SK-N-MC (cell line): ENCODE results near the gene C1orf185.

ENCODE experiments used
- DNase-seq: peaks from one replicate; pipeline ENCODE4 v3.0.0-alpha.2; 2011; ENCODE audit warnings: low read depth, low spot score
- H3K27ac ChIP-seq: fragments of 200-600 bp; sonication (generic); 2 replicates; pipeline ENCODE4 v1.5.1; 2016; ENCODE audit warnings: mixed run types
- H3K36me3 ChIP-seq: fragments of 200-600 bp; sonication (generic); 2 replicates; pipeline ENCODE4 v1.6.1; 2017; ENCODE audit warnings: antibody characterized with exemption, low read length, mixed read lengths; ENCODE audit not compliant: insufficient read depth
- H3K4me3 ChIP-seq: fragments of 200-600 bp; sonication (generic); 2 replicates; pipeline ENCODE4 v1.5.1; 2016
- H3K9ac ChIP-seq: fragments of 200-600 bp; sonication (generic); 2 replicates; pipeline ENCODE4 v1.8.0; 2017; ENCODE audit warnings: mixed run types, mixed read lengths; ENCODE audit not compliant: insufficient read length
- H3K9me3 ChIP-seq: fragments of 200-600 bp; sonication (generic); 2 replicates; pipeline ENCODE4 v1.6.1; 2017; ENCODE audit warnings: low read depth, mild to moderate bottlenecking, antibody characterized with exemption, low read length, moderate library complexity, mixed read lengths
- EZH2 ChIP-seq: fragments of 200-600 bp; sonication (generic); IDR thresholded peaks from one replicate; pipeline ENCODE4 v1.6.1; 2017; ENCODE audit warnings: antibody characterized with exemption
- FOXP2 ChIP-seq: optimal IDR thresholded peaks from 2 replicates; pipeline ENCODE3; 2011; ENCODE audit warnings: mild to moderate bottlenecking, moderate library complexity; ENCODE audit not compliant: insufficient read depth; ENCODE audit errors: extremely low read length, control extremely low read depth
- POLR2AphosphoS5 ChIP-seq: IDR thresholded peaks from 2 replicates; pipeline ENCODE4 v1.6.1; 2012; ENCODE audit warnings: mild to moderate bottlenecking, low read depth, low read length, borderline replicate concordance

The C1orf185 gene

GRCh38 chr1:51073456-51073855, 28.6 kb upstream of the C1orf185 start:
- Histone ChIP-seq H3K36me3 (no peaks in the 10 kb centered on the region), H3K27ac (no peak overlapping the region), H3K9me3 (no peaks in the 10 kb centered on the region), H3K4me3 (no peak overlapping the region), H3K9ac (no peak overlapping the region)
- DNase-seq, result no peak
- TF ChIP-seq EZH2 (no peak), POLR2AphosphoS5 (no peak), FOXP2 (no peak)

GRCh38 chr1:51086496-51087271, 15.3 kb upstream of the C1orf185 start:
- Histone ChIP-seq H3K4me3 (no peak overlapping the region), H3K9ac (no peak overlapping the region), H3K36me3 (no peaks in the 10 kb centered on the region), H3K9me3 (no peaks in the 10 kb centered on the region), H3K27ac (no peak overlapping the region)
- TF ChIP-seq FOXP2, result no peak
- TF ChIP-seq POLR2AphosphoS5, result no peak
- TF ChIP-seq EZH2, result no peak
- no peak for DNase-seq

- no peak overlapping the region for H3K27ac ChIP-seq
- DNase-seq, result no peak
- H3K9me3 ChIP-seq, result no peaks in the 10 kb centered on the region
- no peaks in the 10 kb centered on the region for H3K36me3 ChIP-seq
- no peak overlapping the region for H3K9ac ChIP-seq
- H3K4me3 ChIP-seq, result no peak overlapping the region
- TF ChIP-seq POLR2AphosphoS5 (no peak), EZH2 (no peak), FOXP2 (no peak)
Observed at GRCh38 chr1:51088474-51088873, 13.6 kb upstream of the C1orf185 start.

GRCh38 chr1:51093581-51093980, 8.4 kb upstream of the C1orf185 start:
- no peaks in the 10 kb centered on the region for H3K9me3 ChIP-seq
- DNase-seq, result no peak
- H3K27ac ChIP-seq, result no peak overlapping the region
- TF ChIP-seq FOXP2 (no peak), EZH2 (no peak), POLR2AphosphoS5 (no peak)
- no peak overlapping the region for H3K4me3 ChIP-seq
- H3K9ac ChIP-seq, result no peak overlapping the region
- H3K36me3 ChIP-seq, result no peaks in the 10 kb centered on the region

- H3K9ac ChIP-seq, result no peak overlapping the region
- TF ChIP-seq FOXP2, result no peak
- TF ChIP-seq EZH2, result no peak
- no peak for TF ChIP-seq POLR2AphosphoS5
- no peaks in the 10 kb centered on the region for H3K9me3 ChIP-seq
- no peak for DNase-seq
- no peaks in the 10 kb centered on the region for H3K36me3 ChIP-seq
- H3K27ac ChIP-seq, result no peak overlapping the region
- H3K4me3 ChIP-seq, result no peak overlapping the region
Observed at GRCh38 chr1:51097171-51097570, 4.9 kb upstream of the C1orf185 start.

GRCh38 chr1:51100264-51100880, 1.7 kb upstream of the C1orf185 start:
- no peak; the same call in 1 of the 2 replicates for TF ChIP-seq POLR2AphosphoS5
- TF ChIP-seq EZH2, result no peak
- TF ChIP-seq FOXP2, result no peak
- Histone ChIP-seq H3K4me3 (peak overlapping the region; percentile 67), H3K9ac (peak overlapping the region; percentile 58), H3K9me3 (no peaks in the 10 kb centered on the region), H3K36me3 (no peaks in the 10 kb centered on the region), H3K27ac (peak overlapping the region; percentile 98)
- peak; percentile 92 for DNase-seq

- peaks cover 3% of the 10 kb centered on the region; the same call in 1 of the 2 replicates for H3K9me3 ChIP-seq
- no peak overlapping the region for H3K27ac ChIP-seq
- H3K36me3 ChIP-seq, result no peaks in the 10 kb centered on the region
- no peak overlapping the region for H3K4me3 ChIP-seq
- no peak overlapping the region for H3K9ac ChIP-seq
- DNase-seq, result no peak
- TF ChIP-seq EZH2, result no peak
- TF ChIP-seq FOXP2, result no peak
- TF ChIP-seq POLR2AphosphoS5, result no peak
Observed at GRCh38 chr1:51114137-51114536, 12.1 kb downstream of the C1orf185 start.

- no peak overlapping the region; the same call in 1 of the 2 replicates for H3K4me3 ChIP-seq
- H3K9me3 ChIP-seq, result no peaks in the 10 kb centered on the region
- no peak for DNase-seq
- H3K36me3 ChIP-seq, result no peaks in the 10 kb centered on the region
- H3K9ac ChIP-seq, result no peak overlapping the region
- TF ChIP-seq FOXP2, result no peak
- TF ChIP-seq EZH2, result no peak
- TF ChIP-seq POLR2AphosphoS5, result no peak
- H3K27ac ChIP-seq, result no peak overlapping the region
Observed at GRCh38 chr1:51115714-51116404, 13.8 kb downstream of the C1orf185 start.

- no peak for TF ChIP-seq EZH2
- no peak for TF ChIP-seq POLR2AphosphoS5
- no peak for TF ChIP-seq FOXP2
- Histone ChIP-seq H3K9me3 (no peaks in the 10 kb centered on the region), H3K27ac (no peak overlapping the region), H3K4me3 (no peak overlapping the region), H3K36me3 (no peaks in the 10 kb centered on the region), H3K9ac (no peak overlapping the region)
- DNase-seq, result no peak
Observed at GRCh38 chr1:51119331-51119730, 17.3 kb downstream of the C1orf185 start.
